SK-N-SH treated with all-trans-retinoic acid at 6 μM for 48 hours (cell line): ENCODE data around the gene BSN.

Source experiments
- ATAC-seq: fragments of 200-7000 bp; cut with Tn5 transposase; 3 replicates; pipeline ENCODE4 v1.9.1; 2020; ENCODE audit warnings: mild to moderate bottlenecking, moderate library complexity
- ARNTL ChIP-seq: fragments of 450-650 bp; formaldehyde crosslinking; IDR thresholded peaks from 2 replicates; pipeline ENCODE4 v1.5.0; 2020; ENCODE audit warnings: low read depth, mild to moderate bottlenecking, moderate library complexity, borderline replicate concordance
- BACH2 ChIP-seq: fragments of 250-450 bp; sonication (Bioruptor Pico); IDR thresholded peaks from 2 replicates; pipeline ENCODE4 v1.9.0; 2021; ENCODE audit warnings: mild to moderate bottlenecking, borderline replicate concordance
- CREB5 ChIP-seq: fragments of 250-450 bp; sonication (Bioruptor Pico); IDR thresholded peaks from 2 replicates; pipeline ENCODE4 v1.5.1; 2020; ENCODE audit warnings: low read depth, mild to moderate bottlenecking, moderate library complexity
- CSDC2 ChIP-seq: fragments of 250-450 bp; sonication (Bioruptor Pico); IDR thresholded peaks from 2 replicates; pipeline ENCODE4 v1.5.0; 2020; ENCODE audit warnings: mild to moderate bottlenecking, moderate library complexity
- CSRNP3 ChIP-seq: fragments of 250-450 bp; sonication (Bioruptor Pico); IDR thresholded peaks from 2 replicates; pipeline ENCODE4 v1.5.1; 2021; ENCODE audit warnings: mild to moderate bottlenecking, moderate library complexity
- ESRRG ChIP-seq: fragments of 250-450 bp; sonication (Bioruptor Pico); IDR thresholded peaks from 2 replicates; pipeline ENCODE4 v1.6.1; 2021; ENCODE audit warnings: mild to moderate bottlenecking
- GLIS3 ChIP-seq: fragments of 250-450 bp; sonication (Bioruptor Pico); IDR thresholded peaks from 2 replicates; pipeline ENCODE4 v1.5.0; 2020; ENCODE audit warnings: mild to moderate bottlenecking, moderate library complexity
- ISL1 ChIP-seq: fragments of 250-450 bp; sonication (Bioruptor Pico); IDR thresholded peaks from 2 replicates; pipeline ENCODE4 v2.1.2; 2022; ENCODE audit warnings: mild to moderate bottlenecking, moderate library complexity
- OSR1 ChIP-seq: fragments of 250-450 bp; sonication (Bioruptor Pico); IDR thresholded peaks from 2 replicates; pipeline ENCODE4 v1.8.0; 2022; ENCODE audit warnings: moderate library complexity, mild to moderate bottlenecking, inconsistent platforms
- PATZ1 ChIP-seq: fragments of 250-450 bp; sonication (Bioruptor Pico); IDR thresholded peaks from 2 replicates; pipeline ENCODE4 v1.8.0; 2020; ENCODE audit warnings: mild to moderate bottlenecking, moderate library complexity, borderline replicate concordance
- POU6F1 ChIP-seq: fragments of 250-450 bp; sonication (Bioruptor Pico); IDR thresholded peaks from 2 replicates; pipeline ENCODE4 v1.8.0; 2021; ENCODE audit warnings: low read depth, mild to moderate bottlenecking, moderate library complexity, borderline replicate concordance
- PPARA ChIP-seq: fragments of 250-450 bp; sonication (Bioruptor Pico); IDR thresholded peaks from 2 replicates; pipeline ENCODE4 v1.5.0; 2020; ENCODE audit warnings: mild to moderate bottlenecking, borderline replicate concordance
- RARB ChIP-seq: fragments of 250-450 bp; sonication (Bioruptor Pico); IDR thresholded peaks from 2 replicates; pipeline ENCODE4 v1.8.0; 2021; ENCODE audit warnings: mild to moderate bottlenecking, moderate library complexity
- SNAI2 ChIP-seq: fragments of 250-450 bp; sonication (Bioruptor Pico); IDR thresholded peaks from 2 replicates; pipeline ENCODE4 v1.5.0; 2020; ENCODE audit warnings: mild to moderate bottlenecking, moderate library complexity
- TCF4 ChIP-seq: fragments of 250-450 bp; sonication (Bioruptor Pico); IDR thresholded peaks from 2 replicates; pipeline ENCODE4 v1.8.0; 2021; ENCODE audit warnings: mild to moderate bottlenecking, moderate library complexity, borderline replicate concordance
- TOX ChIP-seq: fragments of 250-450 bp; sonication (Bioruptor Pico); IDR thresholded peaks from 2 replicates; pipeline ENCODE4 v1.8.0; 2021; ENCODE audit warnings: mild to moderate bottlenecking, moderate library complexity, borderline replicate concordance
- TSHZ2 ChIP-seq: fragments of 250-450 bp; sonication (Bioruptor Pico); IDR thresholded peaks from 2 replicates; pipeline ENCODE4 v1.5.0; 2020; ENCODE audit warnings: mild to moderate bottlenecking, moderate library complexity
- ZC3H10 ChIP-seq: fragments of 250-450 bp; sonication (Bioruptor Pico); IDR thresholded peaks from 2 replicates; pipeline ENCODE4 v1.5.1; 2021; ENCODE audit warnings: mild to moderate bottlenecking, moderate library complexity
- ZFP3 ChIP-seq: fragments of 250-450 bp; sonication (Bioruptor Pico); IDR thresholded peaks from 2 replicates; pipeline ENCODE4 v1.5.0; 2020; ENCODE audit warnings: mild to moderate bottlenecking, moderate library complexity
- ZFP30 ChIP-seq: fragments of 450-650 bp; formaldehyde crosslinking; IDR thresholded peaks from 2 replicates; pipeline ENCODE4 v1.5.0; 2022; ENCODE audit warnings: mild to moderate bottlenecking, moderate library complexity
- ZNF565 ChIP-seq: fragments of 450-650 bp; formaldehyde crosslinking; conservative IDR thresholded peaks from 2 replicates; pipeline ENCODE4 v1.5.0; 2020; ENCODE audit warnings: low read depth, mild to moderate bottlenecking, moderate library complexity
- ZNF70 ChIP-seq: fragments of 450-650 bp; formaldehyde crosslinking; IDR thresholded peaks from 2 replicates; pipeline ENCODE4 v1.5.0; 2020; ENCODE audit warnings: mild to moderate bottlenecking, moderate library complexity
- ZNF8 ChIP-seq: fragments of 450-650 bp; formaldehyde crosslinking; IDR thresholded peaks from 2 replicates; pipeline ENCODE4 v1.5.0; 2020; ENCODE audit warnings: mild to moderate bottlenecking, moderate library complexity

Gene BSN

GRCh38 chr3:49665822-49666519, 111.7 kb downstream of the BSN start:
- 0 out of 3 replicates have a peak, but pooled peaks have one; percentile 11 for ATAC-seq
- TF ChIP-seq PPARA (CRISPR knock-in tag): no peak
- TF ChIP-seq ARNTL (CRISPR knock-in tag): no peak
- no peak for TF ChIP-seq BACH2 (CRISPR knock-in tag)
- no peak for TF ChIP-seq ZC3H10 (CRISPR knock-in tag)
- no peak for TF ChIP-seq ZFP3
- TF ChIP-seq RARB (CRISPR knock-in tag): no peak
- TF ChIP-seq ESRRG (CRISPR knock-in tag): no peak
- TF ChIP-seq, all 23 proteins: peak for 0

- no peak for TF ChIP-seq CSDC2 (CRISPR knock-in tag)
- no peak for TF ChIP-seq PATZ1 (CRISPR knock-in tag)
- no peak for TF ChIP-seq TOX (CRISPR knock-in tag)
- no peak for TF ChIP-seq CSRNP3 (CRISPR knock-in tag)
- TF ChIP-seq ZNF70 (CRISPR knock-in tag): no peak
- TF ChIP-seq OSR1 (CRISPR knock-in tag): no peak
- TF ChIP-seq ESRRG (CRISPR knock-in tag): no peak
- no peak for TF ChIP-seq GLIS3
- TF ChIP-seq ZNF565 (CRISPR knock-in tag): no peak
- no peak for TF ChIP-seq ZFP3
- TF ChIP-seq ZFP30 (CRISPR knock-in tag): no peak
- TF ChIP-seq RARB (CRISPR knock-in tag): no peak
- no peak for TF ChIP-seq TCF4 (CRISPR knock-in tag)
- TF ChIP-seq BACH2 (CRISPR knock-in tag): no peak
- no peak for TF ChIP-seq ZC3H10 (CRISPR knock-in tag)
- TF ChIP-seq PPARA (CRISPR knock-in tag): no peak
- no peak for TF ChIP-seq TSHZ2
- no peak for TF ChIP-seq ISL1 (CRISPR knock-in tag)
- TF ChIP-seq POU6F1: no peak
- no peak for TF ChIP-seq ARNTL (CRISPR knock-in tag)
- ATAC-seq: no peak
These were observed 112.3 kb downstream of the BSN start for GRCh38 chr3:49666592-49666991.

GRCh38 chr3:49667701-49668413, 113.6 kb downstream of the BSN start:
- ATAC-seq: no peak
- TF ChIP-seq ZNF8 (CRISPR knock-in tag) (no peak), RARB (CRISPR knock-in tag) (no peak), CREB5 (CRISPR knock-in tag) (no peak), TSHZ2 (no peak), ISL1 (CRISPR knock-in tag) (no peak), PPARA (CRISPR knock-in tag) (no peak), ZFP3 (no peak), GLIS3 (no peak), BACH2 (CRISPR knock-in tag) (no peak), ESRRG (CRISPR knock-in tag) (no peak), CSDC2 (CRISPR knock-in tag) (no peak), ZC3H10 (CRISPR knock-in tag) (no peak), SNAI2 (CRISPR knock-in tag) (no peak)
